SHP77 treated with DMSO at 0.1 percent for 48 hours (cell line): ENCODE measurements around the gene TTC28.
"Not testable (repeated sequence)": the region's sequence is repeated elsewhere in the genome, so short reads cannot be mapped to it uniquely, and the experiment has no call there.

Experiments used
- DNase-seq: peaks from one replicate; lab custom pipeline; 2025; lab: John Stamatoyannopoulos, UW

The TTC28 gene

DNA sequence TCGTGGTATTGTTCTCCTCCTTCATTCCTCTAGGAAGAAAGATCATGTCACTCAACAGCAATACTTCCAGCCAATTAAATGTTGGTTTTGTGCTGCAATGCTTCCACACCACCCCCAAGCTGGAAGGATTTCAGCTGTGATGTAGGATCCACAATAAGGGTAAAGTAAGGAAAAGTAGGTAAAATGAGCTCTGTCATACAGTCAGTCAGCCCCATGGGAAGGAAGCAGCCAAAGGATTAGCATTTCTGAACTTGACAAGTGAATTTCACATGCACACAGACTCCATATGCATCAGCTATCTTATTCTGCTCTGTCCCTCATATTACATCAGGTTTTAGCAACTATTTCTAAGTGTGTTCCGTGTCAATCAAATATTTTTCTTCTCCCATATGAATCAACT lies 197.9 kb downstream of the TTC28 start:
- DNase-seq: no peak

DNA sequence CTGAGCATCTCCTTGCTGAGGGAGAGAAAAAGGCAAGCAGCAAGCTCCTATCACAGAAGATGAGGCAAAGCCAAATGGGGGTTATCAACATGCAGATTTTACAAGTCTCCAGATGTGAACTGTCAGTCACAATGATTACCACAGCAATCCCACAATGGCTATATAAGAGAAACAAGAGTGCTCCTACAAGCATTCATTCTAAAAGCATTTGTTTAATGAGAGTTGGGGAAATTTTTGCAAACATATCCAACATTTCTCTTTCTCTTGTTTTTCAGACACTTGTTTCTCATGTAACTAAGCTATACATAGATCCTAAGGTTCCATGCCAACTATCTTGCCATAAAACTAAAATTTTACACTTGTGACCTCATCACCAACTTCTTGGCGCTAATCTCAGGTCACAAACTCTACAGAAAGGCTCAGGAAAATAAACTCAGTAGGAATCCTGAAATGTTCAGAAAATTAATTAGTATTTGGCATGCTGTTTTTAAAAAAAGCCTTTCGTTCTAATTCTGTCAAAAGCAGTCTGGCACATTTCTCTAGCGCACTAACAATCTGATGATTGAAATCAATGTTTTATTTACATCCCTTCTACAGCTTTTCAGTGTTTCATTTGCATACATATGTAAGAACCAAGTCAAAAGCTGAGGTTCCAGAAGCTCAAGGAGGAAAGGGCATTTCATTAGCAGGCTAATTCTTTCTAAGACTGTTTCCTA lies 199.5 kb downstream of the TTC28 start:
- DNase-seq: no peak

- no peak for DNase-seq
These were observed 201.1 kb downstream of the TTC28 start for GRCh38 chr22:28478564-28478963.

GRCh38 chr22:28477556-28477955 lies 202.1 kb downstream of the TTC28 start:
- DNase-seq: no peak

DNA sequence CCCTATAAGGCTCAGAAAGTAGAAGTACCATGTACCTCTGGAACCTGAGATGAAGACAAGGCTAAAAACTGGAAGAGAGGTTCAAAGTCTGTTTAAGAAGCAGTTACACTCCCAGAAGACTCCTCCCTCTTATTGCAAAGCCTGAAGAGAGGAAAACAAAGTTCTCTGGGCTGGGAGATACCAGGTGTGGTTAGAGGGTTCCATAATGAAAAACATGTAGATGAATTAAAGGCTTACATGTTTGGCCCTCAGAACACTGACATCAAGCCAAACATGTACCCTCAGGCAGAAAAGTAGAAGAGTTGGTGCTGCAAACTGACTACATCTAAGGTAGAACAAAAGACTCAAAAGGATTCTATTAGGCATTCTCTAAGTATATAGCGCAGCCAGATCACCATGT lies 205.3 kb downstream of the TTC28 start:
- DNase-seq: no peak

DNA sequence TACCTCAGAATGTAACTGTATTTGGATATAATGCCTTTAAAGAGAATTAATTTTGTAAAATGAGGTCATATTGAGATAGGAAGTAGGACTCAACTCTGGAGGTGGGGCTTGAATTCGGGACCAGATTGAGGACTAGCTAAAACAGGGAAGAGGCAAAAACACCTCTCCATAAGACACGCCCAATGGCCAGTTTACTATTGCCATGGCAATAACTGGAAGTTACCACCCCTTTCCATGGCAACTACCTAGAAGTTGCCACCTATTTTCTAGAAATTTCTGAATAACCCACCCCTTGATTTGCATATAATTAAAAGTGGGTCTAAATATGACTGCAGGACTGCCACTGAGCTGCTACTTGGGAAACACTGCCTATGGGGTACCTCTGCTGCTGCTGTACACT lies 206.4 kb downstream of the TTC28 start:
- DNase-seq: no peak

DNA sequence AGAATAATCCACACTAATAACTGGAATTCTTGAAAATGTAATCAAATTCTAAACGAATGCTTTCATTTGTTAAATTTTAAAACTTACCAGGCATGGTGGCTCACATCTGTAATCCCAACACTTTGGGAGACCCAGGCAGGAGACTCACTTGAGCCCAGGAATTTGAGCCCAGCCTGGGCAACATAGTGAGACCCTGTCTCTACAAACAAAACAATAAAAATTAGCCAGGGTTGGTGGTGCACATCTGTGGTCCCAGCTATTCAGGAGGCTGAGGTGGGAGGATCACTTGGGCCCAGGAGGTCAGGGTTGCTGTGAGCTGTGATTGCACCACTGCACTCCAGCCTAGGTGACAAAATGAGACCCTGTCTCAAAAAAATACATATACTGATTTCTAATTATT lies 212.6 kb downstream of the TTC28 start:
- not testable (repeated sequence) for DNase-seq

GRCh38 chr22:28466399-28466798 lies 213.2 kb downstream of the TTC28 start:
- no peak for DNase-seq

DNA sequence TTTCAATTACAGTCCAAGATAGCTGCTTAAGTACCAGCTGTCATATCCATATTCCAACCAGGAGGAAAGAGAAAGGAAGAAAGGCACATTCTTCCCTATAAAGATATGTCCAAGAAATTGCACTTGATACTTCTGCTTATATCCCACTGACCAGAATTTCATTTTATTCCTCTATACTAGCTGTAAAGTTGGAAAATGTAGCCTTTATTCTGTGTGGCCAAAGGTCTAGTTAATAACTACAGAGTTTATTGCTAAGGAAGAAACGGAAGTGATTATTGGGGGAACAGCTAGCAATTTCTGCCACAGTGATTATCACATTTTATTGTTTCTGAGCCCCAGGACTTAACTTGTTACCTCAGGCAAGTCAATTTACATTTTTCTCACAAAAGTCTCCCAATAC lies 213.8 kb downstream of the TTC28 start:
- DNase-seq: no peak

GRCh38 chr22:28464127-28464526 lies 215.5 kb downstream of the TTC28 start:
- no peak for DNase-seq

DNA sequence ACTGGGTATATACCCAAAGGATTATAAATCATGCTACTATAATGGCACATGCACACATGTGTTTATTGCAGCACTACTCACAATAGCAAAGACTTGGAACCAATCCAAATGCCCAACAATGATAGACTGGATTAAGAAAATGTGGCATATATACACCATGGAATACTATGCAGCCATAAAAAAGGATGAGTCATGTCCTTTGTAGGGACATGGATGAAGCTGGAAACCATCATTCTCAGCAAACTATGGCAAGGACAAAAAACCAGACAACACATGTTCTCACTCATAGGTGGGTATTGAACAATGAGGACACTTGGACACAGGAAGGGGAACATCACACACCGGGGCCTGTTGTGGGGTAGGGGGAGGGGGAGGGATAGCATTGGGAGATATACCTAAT lies 216.2 kb downstream of the TTC28 start:
- DNase-seq: not testable (repeated sequence)

DNA sequence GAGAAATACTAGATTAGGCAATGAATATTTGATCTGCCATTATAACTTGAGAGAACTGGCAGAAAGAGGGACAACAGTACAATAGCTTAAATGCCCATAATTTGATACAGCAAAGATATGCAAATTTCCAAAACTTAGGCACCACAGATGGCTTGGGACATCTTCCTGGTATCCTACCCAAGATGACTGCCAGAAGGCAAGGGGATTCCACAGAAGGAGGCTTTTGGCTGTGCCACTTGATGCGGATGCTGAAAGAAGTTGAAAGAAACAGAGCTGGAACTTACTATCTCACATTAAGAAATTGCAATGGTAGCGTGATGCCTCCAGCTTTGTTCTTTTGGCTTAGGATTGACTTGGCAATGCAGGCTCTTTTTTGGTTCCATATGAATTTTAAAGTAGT lies 216.7 kb downstream of the TTC28 start:
- no peak for DNase-seq

DNA sequence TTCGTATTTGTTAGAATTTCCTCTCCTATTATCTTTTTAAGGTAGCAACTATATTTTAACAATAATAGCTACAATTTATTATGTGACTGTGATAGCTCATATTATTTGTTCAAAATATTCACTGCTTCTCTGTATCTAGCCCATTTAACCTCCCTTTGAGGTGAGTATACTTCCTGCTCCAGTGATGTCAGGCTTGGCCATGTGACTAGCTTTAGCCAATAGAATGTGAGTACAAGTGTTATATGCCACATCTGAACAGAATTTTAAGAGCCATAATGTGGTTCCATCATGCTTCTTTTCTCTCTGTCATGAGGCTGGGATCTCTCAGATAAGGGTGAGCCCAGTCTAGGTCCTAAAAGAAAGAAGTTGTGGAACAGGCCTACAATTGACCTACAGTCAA lies 217.6 kb downstream of the TTC28 start:
- DNase-seq: no peak

GRCh38 chr22:28454431-28455064 lies 225.1 kb downstream of the TTC28 start:
- DNase-seq: no peak

DNA sequence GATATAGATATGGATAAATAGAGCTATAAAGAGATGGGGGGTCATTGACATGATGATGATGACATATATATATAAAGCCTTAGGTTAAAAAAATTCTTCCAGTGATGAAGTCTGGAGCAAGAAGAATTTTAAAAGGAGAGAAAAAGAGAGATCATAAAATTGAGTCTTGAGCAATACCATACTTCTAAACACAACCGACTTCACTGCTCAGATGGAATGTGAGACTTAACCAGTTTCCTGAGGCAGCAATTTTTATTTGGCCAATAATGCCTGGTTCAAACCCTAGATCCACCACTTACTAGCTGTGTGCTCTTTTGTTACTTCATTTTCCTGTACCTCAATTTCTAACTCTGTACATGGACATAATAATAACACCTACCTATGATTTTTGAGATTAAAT lies 229.5 kb downstream of the TTC28 start:
- DNase-seq: no peak

- no peak for DNase-seq
These were observed 230.6 kb downstream of the TTC28 start for GRCh38 chr22:28449041-28449440.

DNA sequence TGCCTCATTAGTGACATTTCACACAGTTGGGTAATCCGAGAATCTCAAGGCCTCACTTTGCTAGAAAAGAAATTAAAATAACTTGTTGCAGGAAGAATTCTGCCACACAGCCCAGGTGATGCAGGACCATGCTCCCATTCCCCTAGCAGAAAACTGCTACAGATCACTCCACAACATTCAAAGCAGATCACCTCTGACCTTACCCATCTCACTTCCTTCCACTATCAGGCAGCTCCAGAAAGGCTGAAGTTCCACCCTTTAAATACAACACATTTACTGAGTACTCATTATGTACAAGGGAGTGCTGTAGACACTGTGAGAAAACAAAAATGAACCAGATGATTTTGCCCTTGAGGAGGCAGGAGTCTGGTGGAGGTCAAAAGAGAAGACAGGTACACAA lies 231.0 kb downstream of the TTC28 start:
- DNase-seq: no peak

- DNase-seq: no peak
These were observed 235.0 kb downstream of the TTC28 start for GRCh38 chr22:28444659-28445058.

- DNase-seq: no peak
These were observed 236.1 kb downstream of the TTC28 start for GRCh38 chr22:28443526-28443876.

GRCh38 chr22:28442711-28443525 lies 236.7 kb downstream of the TTC28 start:
- no peak for DNase-seq

GRCh38 chr22:28442264-28442710 lies 237.4 kb downstream of the TTC28 start:
- no peak for DNase-seq

GRCh38 chr22:28441720-28442263 lies 237.8 kb downstream of the TTC28 start:
- no peak for DNase-seq
